HEK293T (cell line): ENCODE measurements around the gene SPIB.

Source experiments
- ARNT ChIP-seq: fragments of 450-650 bp; IDR thresholded peaks from 2 replicates; pipeline ENCODE4 v1.6.1; 2017; ENCODE audit warnings: mild to moderate bottlenecking
- BHLHE40 ChIP-seq: fragments of 450-650 bp; IDR thresholded peaks from 2 replicates; pipeline ENCODE4 v1.6.1; 2016; ENCODE audit warnings: mild to moderate bottlenecking, moderate library complexity, borderline replicate concordance
- ELF4 ChIP-seq: fragments of 450-650 bp; IDR thresholded peaks from 2 replicates; pipeline ENCODE4 v1.6.1; 2017; ENCODE audit warnings: antibody characterized with exemption
- FOXK2 ChIP-seq: fragments of 450-650 bp; IDR thresholded peaks from 2 replicates; pipeline ENCODE4 v1.6.1; 2016; ENCODE audit warnings: mild to moderate bottlenecking
- HDGF ChIP-seq: fragments of 450-650 bp; IDR thresholded peaks from 2 replicates; pipeline ENCODE4 v1.6.1; 2017; ENCODE audit warnings: antibody characterized with exemption, borderline replicate concordance
- LEF1 ChIP-seq: fragments of 450-650 bp; IDR thresholded peaks from 2 replicates; pipeline ENCODE4 v1.6.1; 2017; ENCODE audit warnings: mild to moderate bottlenecking, borderline replicate concordance
- PKNOX1 ChIP-seq: fragments of 450-650 bp; IDR thresholded peaks from 2 replicates; pipeline ENCODE4 v1.6.1; 2016
- SP1 ChIP-seq: fragments of 450-650 bp; IDR thresholded peaks from 2 replicates; pipeline ENCODE4 v1.6.1; 2017
- SUZ12 ChIP-seq: fragments of 450-650 bp; IDR thresholded peaks from 2 replicates; pipeline ENCODE4 v1.6.1; 2016; ENCODE audit warnings: mild to moderate bottlenecking

GRCh38 chr19:50447053-50447452, 28.3 kb downstream of the SPIB start:
- no peak for TF ChIP-seq ELF4
- no peak for TF ChIP-seq SP1
- no peak for TF ChIP-seq BHLHE40
- TF ChIP-seq HDGF = no peak
- no peak for TF ChIP-seq ARNT
- no peak for TF ChIP-seq LEF1
- no peak for TF ChIP-seq FOXK2
- no peak for TF ChIP-seq SUZ12
- no peak for TF ChIP-seq PKNOX1
